8988T (cell line): ENCODE data around the gene CRB1.
"Not testable (repeated sequence)": the region's sequence is repeated elsewhere in the genome, so short reads cannot be mapped to it uniquely, and the experiment has no call there.

ENCODE experiments used
- DNase-seq: peaks from one replicate; pipeline ENCODE4 v3.0.0; 2011

CRB1 gene

GRCh38 chr1:197402189-197402588 is 134.1 kb downstream of the CRB1 start:
- no peak for DNase-seq

GRCh38 chr1:197404774-197405173 is 136.7 kb downstream of the CRB1 start:
- DNase-seq, result not testable (repeated sequence)

- not testable (repeated sequence) for DNase-seq
Observed at GRCh38 chr1:197405614-197406013, 137.6 kb downstream of the CRB1 start.

GRCh38 chr1:197413564-197413963 is 145.5 kb downstream of the CRB1 start:
- no peak for DNase-seq

GRCh38 chr1:197415221-197415620 is 147.2 kb downstream of the CRB1 start:
- DNase-seq, result no peak

GRCh38 chr1:197418693-197419092 is 150.6 kb downstream of the CRB1 start:
- DNase-seq, result no peak

GRCh38 chr1:197422993-197423392 is 154.9 kb downstream of the CRB1 start:
- DNase-seq, result no peak

GRCh38 chr1:197424380-197424779 is 156.3 kb downstream of the CRB1 start:
- no peak for DNase-seq

- DNase-seq, result no peak
Observed at GRCh38 chr1:197429372-197429771, 161.3 kb downstream of the CRB1 start.

GRCh38 chr1:197435224-197435623 is 167.2 kb downstream of the CRB1 start:
- DNase-seq, result no peak

GRCh38 chr1:197437601-197438000 is 169.5 kb downstream of the CRB1 start:
- no peak for DNase-seq

- no peak for DNase-seq
Observed at GRCh38 chr1:197438010-197438790, 170.1 kb downstream of the CRB1 start.

- no peak for DNase-seq
Observed at GRCh38 chr1:197439708-197440280, 171.7 kb downstream of the CRB1 start.

- no peak for DNase-seq
Observed at GRCh38 chr1:197440715-197441114, 172.7 kb downstream of the CRB1 start.

- no peak for DNase-seq
Observed at GRCh38 chr1:197441999-197442414, 174.0 kb downstream of the CRB1 start.

GRCh38 chr1:197444755-197445154 is 176.7 kb downstream of the CRB1 start:
- no peak for DNase-seq

GRCh38 chr1:197448121-197448779 is 180.2 kb downstream of the CRB1 start:
- DNase-seq, result no peak

GRCh38 chr1:197451381-197451780 is 183.3 kb downstream of the CRB1 start:
- DNase-seq, result no peak

GRCh38 chr1:197453376-197454058 is 185.5 kb downstream of the CRB1 start:
- DNase-seq, result no peak

- no peak for DNase-seq
Observed at GRCh38 chr1:197462539-197462938, 194.5 kb downstream of the CRB1 start.

- no peak for DNase-seq
Observed at GRCh38 chr1:197463142-197463541, 195.1 kb downstream of the CRB1 start.

GRCh38 chr1:197464044-197464443 is 196.0 kb downstream of the CRB1 start:
- no peak for DNase-seq

GRCh38 chr1:197465528-197466327 is 197.7 kb downstream of the CRB1 start:
- DNase-seq, result no peak
